Activated CD8-positive, alpha-beta memory T cell treated with anti-CD3 and anti-CD28 coated beads, Interleukin-2, amount 50 U/mL, for 24 hours (primary cell): ENCODE measurements around the gene RER1.
"Not testable (repeated sequence)": the region's sequence is repeated elsewhere in the genome, so short reads cannot be mapped to it uniquely, and the experiment has no call there.

ENCODE experiments used
- DNase-seq: peaks from one replicate; pipeline ENCODE4 v3.0.0-alpha.2; 2020; ENCODE audit errors: extremely low read depth

Gene RER1

GRCh38 chr1:2427976-2428375 lies 36.3 kb downstream of the RER1 start:
- DNase-seq = no peak

DNA sequence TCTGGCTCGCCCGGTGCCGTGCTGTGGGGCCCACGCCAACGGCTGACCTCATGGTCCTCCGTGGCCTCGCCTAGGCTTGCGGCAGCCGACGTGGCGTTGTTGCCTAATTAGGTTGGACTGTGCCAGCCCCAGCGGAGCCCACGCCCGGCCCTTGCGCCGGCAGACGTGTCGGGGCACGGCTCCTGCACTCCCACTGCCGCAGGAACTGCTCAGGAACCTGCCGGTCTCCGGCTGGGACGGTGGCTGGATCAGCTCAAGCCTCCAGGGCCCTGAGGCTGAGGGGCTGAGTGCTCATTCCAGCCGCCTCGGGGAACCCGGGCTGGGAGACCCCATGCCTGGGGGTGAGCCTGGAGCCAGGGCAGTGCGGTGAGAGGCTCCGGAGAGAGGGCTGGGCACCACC lies 36.8 kb downstream of the RER1 start:
- no peak for DNase-seq

GRCh38 chr1:2429780-2430591 lies 38.3 kb downstream of the RER1 start:
- DNase-seq = no peak

GRCh38 chr1:2430592-2430973 lies 38.9 kb downstream of the RER1 start:
- no peak for DNase-seq

- DNase-seq = no peak
Measured at GRCh38 chr1:2431103-2431502, 39.5 kb downstream of the RER1 start.

DNA sequence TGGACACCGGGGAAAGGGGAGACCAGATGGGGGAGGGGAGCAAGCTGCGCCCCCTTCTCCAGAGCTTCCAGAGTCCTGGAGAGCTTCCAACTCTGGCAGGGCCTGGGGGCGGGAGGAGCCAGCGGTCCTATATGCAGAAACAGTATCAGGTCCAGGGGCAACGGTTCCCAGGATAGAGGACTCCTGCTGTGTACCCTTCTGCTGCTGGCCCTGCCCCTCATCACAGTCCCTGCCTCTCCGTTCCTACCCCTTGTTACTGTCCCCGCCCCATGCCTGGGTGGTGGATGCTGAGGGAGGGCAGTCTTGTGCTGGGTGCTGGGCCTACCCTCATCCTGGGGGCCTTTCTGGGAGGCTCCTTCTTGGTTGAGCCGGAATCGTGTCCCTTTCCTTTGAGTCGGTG lies 39.9 kb downstream of the RER1 start:
- DNase-seq = no peak

DNA sequence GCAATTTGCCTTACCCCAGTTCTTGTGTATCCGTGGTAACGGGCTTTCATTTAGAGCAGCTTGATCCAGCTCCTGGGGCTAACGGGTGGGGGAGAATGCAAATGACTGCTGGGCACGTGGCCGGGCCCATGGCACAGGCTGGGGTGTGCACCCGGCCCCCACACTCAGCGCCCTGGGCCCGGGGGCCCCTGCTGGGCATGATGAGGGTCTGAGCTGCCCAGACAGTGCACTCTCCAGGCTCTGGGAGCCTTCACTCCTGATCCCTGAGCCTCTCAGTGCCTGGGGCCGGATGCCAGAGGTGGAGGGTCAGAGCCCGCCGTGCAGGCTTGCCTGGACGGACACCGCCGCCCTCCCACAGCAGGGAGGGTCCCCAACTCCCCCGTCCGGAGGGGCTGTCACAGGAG lies 40.8 kb downstream of the RER1 start:
- DNase-seq = no peak

DNA sequence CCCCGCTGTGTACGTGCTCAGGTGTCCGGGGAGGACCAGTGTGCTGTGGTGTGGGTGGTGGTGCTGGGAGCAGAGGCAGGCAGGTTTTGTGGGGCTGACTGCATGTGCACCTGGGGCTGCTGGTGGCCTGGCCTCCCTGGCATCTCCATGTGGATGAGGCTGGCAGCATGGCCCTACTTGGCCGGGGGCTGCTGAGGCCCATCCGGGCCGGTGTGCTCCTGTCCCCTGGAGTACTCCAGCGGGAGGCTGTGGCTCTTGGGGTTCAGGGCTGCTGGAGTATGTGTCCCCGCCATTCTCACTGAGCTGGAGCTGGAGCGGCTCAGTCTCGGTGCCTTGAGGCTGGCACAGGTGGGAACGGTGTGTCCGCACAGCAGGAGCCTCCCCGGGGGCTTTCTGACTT lies 41.6 kb downstream of the RER1 start:
- no peak for DNase-seq

- no peak for DNase-seq
Measured at GRCh38 chr1:2433936-2434655, 42.5 kb downstream of the RER1 start.

DNA sequence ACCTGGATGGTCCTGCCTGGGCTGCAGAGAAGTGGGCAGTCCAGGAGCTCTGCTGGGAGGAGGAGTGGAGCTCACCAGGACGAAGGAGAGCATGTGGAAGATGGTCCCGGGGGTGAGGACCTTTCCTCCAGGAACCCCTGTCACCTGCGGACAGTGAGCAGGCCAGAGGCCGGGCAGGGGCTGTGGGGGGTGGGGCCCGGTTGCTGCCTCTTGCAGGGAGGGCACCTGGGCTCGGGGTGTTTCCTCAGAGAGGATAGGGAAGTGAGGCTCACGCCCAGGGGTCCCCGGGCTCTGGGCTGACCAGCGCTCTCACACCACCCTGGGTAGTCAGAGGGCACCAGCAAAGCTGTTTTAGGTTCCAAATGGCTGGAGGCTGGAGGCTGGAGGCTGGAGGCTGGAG lies 43.5 kb downstream of the RER1 start:
- no peak for DNase-seq

DNA sequence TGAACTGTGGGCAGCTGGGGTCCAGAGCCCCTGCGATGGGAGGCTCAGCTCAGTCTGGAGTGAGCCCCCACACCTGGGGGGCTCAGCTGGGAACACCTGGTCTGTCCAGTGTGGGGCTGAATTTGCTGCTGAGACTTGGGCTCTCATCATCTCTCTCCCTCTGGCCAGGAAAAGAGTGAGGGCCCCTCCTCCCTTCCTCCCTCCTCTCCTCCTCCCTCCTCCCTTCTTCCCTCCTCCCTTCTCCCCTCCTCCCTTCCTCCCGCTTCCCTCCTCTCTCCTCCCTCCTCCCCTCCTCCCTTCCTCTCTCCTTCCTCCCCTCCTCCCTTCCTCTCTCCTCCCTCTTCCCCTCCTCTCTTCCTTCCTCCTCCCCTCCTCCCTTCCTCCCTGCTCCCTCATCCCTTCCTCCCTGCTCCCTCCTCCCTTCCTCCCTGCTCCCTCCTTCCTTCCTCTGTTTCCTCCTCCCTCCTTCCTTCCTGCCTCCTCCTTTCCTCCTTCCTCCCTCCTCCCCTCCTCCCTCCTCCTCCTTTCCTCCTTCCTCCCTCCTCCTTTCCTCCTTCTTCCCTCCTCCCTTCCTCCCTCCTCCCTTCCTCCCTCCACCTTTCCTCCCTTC lies 44.2 kb downstream of the RER1 start:
- no peak for DNase-seq

DNA sequence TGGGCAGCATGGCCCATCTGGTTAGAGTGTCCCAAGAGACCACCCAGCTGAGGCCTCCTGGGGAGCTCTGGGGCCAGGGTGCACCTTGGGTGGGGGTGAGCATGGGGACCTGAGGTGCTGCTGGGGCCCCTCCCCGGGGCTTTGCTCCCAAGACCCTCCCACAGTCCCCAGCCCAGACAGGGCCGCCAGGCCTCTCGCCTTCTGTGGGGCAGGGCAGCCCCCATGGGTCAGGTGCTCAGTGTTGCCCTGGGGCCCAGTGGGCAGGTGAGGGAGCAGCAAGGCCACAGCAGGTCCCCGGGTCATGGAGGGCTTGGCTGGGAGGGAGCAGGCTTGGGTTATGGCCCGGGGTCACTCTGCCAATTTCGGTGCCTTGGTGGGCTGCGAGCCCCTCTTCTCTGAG lies 45.2 kb downstream of the RER1 start:
- no peak for DNase-seq

- no peak for DNase-seq
Measured at GRCh38 chr1:2437617-2438016, 46.0 kb downstream of the RER1 start.

DNA sequence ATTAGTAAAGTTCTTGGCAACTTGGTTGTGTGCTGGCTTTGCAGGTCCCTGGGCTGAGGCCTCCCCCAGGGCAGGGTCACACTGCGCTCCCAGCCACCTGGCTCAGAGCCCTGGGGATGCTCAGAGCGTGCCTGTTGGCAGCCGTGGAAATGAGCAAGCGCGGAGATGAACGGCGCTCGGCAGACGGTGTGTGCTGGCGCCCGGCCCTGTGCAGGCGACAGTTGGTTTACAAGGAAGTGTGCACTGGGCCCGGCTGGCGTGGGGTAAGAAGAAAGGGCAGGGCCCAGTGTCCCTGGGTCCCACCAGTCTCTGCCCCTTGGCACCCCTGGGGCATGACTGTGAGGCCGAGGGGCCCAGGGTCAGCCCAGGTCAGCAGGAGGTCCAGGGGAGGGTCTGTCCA lies 46.4 kb downstream of the RER1 start:
- no peak for DNase-seq

GRCh38 chr1:2438641-2439040 lies 47.0 kb downstream of the RER1 start:
- DNase-seq = no peak

- no peak for DNase-seq
Measured at GRCh38 chr1:2439369-2439768, 47.7 kb downstream of the RER1 start.

DNA sequence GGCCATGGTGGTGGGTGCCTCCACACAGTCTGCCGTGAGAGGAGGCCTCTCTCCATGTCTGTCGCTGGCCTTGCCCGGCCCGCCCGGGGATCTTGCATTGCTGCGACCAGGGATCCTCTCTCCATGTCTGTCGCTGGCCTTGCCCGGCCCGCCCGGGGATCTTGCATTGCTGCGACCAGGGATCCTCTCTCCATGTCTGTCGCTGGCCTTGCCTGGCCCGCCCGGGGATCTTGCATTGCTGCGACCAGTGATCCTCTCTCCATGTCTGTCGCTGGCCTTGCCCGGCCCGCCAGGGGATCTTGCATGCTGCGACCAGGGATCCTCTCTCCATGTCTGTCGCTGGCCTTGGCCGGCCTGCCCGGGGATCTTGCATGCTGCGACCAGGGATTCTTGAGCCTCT lies 48.7 kb downstream of the RER1 start:
- DNase-seq = not testable (repeated sequence)

GRCh38 chr1:2441746-2442145 lies 50.1 kb downstream of the RER1 start:
- DNase-seq = no peak

DNA sequence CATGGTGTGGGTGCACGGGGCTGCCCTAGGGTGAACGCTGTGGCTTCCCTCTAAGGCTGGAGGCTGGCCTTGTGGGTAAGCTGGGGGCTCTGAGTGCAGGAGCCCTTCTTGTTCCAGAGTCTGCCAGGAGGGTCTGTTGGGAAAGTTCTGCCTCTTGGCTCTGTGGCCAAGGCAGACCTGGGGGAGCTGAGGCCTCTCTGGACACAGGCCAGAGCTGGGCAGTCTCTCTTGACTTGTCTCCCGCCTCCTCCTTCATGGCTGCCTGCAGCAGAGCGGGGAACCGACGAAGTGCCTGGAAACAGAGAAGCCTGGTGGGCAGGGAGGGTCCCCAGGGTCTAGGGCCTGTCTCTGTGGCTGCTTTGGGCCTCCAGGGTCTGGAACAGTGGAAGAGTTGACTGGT lies 51.0 kb downstream of the RER1 start:
- no peak for DNase-seq

GRCh38 chr1:2443277-2444137 lies 51.9 kb downstream of the RER1 start:
- no peak for DNase-seq

GRCh38 chr1:2444138-2444591 lies 52.5 kb downstream of the RER1 start:
- DNase-seq = no peak
